Glomerular endothelial cell (primary cell): Measurements from ENCODE around the gene MMRN2. TPM values are rescaled to one million over a fixed set of nuclear protein-coding genes. Genes with fewer than 3 reads are reported as not detected.

Source experiments
- DNase-seq: peaks from one replicate; pipeline ENCODE4 v3.0.0-alpha.2; 2011; ENCODE audit warnings: low read depth, low spot score; ENCODE audit errors: extremely low read depth
- total RNA-seq: library from RNA; depleted of rRNA; stranded (reverse); fragments of >200 nt; gene quantifications from 2 replicates; pipeline ENCODE4 v1.2.3, GENCODE V29; 2015

Gene MMRN2
- total RNA-seq, 1 donor from 2014 or later, result 243 TPM

DNA sequence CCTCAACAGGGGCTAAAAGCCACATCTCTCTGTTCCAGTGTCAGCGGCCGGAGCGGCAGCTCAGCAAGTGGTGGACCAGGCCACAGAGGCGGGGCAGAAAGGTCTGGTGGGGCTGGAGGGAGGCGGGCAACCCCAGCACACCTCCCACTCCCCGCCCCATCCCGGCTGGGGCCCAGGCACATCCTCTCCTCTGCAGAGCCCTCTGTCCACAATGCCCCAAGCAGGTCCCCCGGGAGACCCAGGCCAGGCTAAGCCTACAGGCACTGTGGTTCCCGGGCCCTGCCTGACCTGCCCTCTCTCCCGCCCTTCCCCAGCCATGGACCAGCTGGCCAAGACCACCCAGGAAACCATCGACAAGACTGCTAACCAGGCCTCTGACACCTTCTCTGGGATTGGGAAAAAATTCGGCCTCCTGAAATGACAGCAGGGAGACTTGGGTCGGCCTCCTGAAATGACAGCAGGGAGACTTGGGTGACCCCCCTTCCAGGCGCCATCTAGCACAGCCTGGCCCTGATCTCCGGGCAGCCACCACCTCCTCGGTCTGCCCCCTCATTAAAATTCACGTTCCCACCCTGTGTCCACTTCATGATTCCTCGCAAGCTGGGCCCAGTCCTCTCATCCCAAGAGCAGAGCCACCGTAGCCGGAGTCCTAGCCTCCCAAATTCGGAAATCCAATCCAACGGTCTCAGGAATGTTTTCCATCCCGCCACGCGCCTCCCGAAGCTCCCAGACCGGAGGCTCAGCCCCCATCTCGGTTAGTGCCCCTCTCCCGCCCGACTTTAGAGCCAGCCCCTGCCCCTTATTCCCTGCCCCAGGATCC lies 13.0 kb upstream of the MMRN2 start:
- no peak for DNase-seq

DNA sequence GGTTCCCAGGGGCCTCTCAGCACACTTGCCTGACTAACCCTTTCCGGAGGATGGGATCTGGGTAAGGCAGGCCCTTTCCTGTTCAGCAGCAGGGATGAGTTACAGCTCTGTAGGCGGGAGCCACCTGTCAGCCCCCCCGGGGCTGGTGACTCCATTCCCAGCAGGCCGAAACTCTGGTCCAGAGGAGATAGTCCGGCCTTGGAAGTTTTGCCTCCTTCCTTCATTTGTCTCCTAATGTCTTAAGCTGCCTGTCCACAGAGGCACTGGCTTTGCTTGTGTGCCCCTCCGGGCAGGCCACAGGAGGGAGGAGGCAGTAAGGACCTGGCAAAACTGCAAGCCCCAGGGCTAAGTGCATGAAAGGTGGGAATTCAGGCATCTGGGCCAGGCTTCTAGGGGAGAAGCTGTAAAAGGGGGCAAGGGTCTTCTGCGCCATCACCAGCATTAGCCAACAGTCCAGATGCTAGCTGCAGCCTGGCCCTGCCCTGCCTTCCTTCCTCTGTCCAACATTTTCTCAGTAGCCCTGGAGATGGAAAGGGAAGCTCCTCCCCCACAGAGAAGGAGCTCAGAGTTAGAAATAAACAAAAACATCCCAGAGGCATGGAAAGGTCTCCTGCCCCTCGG lies 12.1 kb upstream of the MMRN2 start:
- no peak for DNase-seq

DNA sequence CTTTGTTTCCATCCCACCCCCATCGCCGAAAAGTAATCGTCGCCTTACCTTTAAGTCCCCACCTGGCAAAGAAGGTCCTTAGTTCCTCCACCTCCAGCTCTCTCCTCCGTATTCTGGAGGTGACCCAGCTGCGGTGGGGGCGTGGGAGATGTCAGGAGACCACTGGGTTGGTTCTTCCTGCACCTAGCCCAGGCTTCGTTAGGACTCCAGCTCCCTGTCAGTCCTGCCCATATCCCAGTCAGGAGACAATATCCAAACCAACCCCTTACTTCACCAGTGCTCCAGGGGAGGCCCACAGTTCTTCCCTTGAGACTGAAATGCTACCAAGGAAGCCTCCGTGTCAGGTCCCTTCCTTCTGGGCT lies 11.6 kb upstream of the MMRN2 start:
- DNase-seq, result no peak

DNA sequence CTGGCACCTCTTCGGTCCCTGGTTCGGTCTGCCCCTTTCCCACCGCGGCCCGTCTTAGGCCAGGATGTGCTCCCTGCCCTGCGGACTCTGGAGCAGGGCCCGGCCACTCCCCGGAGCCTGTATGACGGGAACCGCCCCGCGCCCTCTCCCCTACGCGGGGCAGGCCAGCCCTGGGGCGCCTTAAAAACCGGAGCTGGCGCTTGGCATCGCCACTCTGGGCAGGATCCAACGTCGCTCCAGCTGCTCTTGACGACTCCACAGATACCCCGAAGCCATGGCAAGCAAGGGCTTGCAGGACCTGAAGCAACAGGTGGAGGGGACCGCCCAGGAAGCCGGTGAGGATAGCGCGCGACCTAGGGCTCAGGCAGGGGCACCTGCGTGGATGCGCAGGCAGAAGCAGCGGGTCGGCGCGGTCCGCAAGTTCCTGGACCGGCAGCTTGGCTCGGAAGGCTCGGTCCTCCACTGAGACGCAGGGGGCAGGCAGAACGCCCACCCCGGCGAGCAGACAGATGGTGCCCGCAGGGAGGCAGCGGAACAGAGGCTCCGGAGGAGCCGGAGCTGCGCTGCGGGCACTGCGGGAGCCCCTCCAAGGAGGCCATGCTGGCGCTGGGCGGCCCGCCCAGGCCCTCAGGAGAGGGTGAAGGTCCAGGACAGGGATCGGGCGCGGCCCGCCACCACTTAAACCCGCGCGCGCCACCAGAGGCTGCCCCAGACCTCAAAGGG lies 11.0 kb upstream of the MMRN2 start, which contains the start of gene ADIRF:
Gene ADIRF, plus strand, starts transcription at position 212 of the 723 bp plus-strand sequence. Its CDS starts 63 bp downstream, at position 275.
- DNase-seq, result no peak

DNA sequence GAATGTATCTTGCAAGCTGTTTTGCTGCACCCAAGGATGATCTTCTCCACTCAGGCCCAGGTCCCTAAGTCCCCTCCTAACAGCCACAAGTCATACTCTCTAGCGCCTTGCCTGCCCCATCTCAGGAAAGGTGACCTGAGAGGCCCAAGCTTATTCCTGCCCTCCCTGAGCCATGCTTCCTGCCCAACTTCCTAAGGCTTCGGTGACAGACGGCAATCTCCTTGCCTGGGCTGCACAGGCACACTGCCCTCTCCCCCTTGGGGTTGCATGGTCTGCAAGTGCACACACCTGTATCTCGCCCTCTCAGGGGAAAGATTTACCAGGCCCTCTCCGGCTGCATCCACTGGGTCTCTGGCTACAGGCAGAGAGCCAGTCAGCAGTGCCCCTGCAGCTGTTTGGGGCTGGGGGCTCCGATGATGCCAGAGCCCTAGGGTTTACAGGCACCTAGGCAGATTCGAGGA lies 10.1 kb upstream of the MMRN2 start:
- DNase-seq, result no peak

DNA sequence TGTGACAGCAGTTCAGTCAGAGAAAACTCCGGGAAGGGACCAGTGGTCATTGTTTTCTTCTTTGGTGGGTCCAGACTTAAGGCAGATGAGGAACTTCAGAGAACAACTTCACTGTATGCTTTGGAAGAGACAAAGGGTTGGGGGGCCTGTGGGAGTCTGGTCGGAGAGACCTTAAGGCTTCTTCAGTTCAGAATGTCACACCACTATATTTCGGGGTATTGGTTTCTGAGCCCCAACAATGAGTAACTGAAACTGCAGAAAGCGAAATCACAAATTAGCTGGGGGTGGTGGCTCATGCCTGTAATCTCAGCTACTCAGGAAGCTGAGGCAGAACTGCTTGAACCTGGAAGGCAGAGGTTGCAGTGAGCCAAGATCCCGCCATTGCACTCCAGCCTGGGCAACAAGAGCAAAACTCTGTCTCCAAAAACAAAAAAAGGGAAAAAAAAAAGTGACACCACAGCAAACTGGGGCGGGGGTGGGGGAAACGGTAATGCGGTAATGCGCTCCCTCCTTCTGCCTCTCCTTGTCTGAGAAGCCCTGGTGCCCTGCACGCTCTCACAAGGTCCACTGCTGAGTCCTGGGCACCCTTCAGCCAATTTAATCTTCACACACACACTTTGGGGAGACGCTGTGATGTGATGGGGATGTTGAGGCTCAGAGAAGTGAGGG lies 8.7 kb upstream of the MMRN2 start:
- no peak for DNase-seq

DNA sequence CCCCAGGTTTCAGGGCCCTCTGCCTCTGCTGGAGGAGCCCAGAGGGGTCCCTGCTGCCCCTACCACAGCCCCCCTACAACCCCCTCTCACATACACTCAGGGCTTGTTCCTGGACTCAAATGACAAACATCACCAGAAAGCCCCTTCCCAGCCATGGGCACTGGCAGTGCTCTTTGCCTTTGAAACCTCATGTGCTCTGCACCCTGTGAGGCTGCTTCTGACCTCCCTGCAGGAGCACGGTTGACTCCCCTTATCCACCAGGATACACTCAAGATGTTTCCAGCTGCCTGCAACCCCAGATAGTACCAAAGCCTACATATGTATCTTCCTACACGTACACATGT lies 7.4 kb upstream of the MMRN2 start:
- no peak for DNase-seq

DNA sequence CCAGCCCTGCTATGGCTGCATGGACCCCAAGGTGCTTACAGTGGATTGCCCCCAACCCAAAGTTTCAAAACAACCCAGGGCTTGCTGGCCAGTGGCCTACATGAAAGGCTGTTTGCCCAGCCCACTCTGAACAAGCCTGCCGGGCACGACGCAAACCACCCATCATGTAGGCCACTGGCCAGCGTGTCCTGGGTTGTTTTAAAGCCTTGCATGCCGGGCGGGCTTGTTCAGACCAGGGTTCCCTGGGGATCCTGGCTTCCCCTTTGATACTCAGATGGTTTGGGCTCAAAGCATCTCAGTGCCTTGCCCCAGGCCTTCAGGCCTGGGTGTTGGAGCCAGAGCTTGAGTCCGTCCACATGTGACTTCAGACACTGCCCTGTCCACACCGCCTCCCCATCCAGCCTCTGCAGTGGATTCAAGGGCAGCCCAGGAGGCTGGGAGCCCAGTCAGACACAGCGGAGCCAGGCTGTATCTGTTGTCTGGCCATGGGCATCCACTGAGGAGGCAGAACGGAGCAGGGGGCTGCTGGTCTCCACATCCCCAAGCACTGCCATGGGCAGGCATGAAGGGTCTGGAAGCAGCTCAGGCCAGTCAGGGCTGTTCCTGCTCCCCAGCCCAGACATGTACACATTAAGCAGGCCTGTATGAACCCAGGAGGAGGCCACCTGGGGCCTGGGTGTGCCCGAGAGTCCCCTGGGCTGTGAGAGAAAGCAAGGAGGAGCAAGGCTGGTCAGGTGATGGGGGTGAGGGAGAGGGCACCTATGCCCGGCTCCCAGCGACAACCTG lies 6.8 kb upstream of the MMRN2 start:
- DNase-seq, result no peak

DNA sequence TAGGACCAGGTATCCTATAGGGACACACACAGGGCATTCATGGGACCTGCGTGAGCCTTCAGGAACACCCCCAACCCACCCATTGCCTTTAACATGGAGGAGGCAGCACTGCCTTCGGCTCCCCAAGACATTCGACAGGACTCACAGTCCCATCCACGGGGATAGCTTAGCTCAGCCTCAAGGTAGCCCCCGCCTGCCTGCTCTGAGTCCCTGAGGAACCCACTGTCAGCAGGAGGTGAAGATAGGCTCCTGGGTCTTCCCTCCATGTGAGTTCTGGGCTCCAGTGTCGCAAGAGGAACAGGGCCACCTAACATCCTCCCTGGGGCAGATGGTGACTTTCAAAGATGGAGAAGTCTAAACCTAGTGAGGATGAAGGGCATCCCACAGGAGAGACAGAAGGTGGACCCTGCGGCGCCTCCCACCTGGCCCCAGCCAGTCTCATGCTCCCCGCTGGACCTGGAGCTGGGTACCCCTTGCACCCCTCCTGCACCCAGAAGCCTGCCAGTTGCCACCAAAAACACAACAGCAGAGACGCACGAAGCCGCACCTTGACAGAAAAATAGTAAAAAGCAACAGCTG lies 6.0 kb upstream of the MMRN2 start:
- DNase-seq, result no peak

DNA sequence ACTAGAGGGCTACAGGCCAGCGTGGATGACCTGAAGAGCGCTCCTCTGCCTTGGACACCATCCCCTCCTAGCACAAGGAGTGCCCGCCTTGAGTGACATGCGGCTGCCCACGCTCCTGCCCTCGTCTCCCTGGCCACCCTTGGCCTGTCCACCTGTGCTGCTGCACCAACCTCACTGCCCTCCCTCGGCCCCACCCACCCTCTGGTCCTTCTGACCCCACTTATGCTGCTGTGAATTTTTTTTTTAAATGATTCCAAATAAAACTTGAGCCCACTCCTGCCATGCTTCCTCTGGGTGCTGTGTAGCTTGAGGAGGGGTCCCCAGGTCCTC lies 5.5 kb upstream of the MMRN2 start:
- DNase-seq, result no peak

DNA sequence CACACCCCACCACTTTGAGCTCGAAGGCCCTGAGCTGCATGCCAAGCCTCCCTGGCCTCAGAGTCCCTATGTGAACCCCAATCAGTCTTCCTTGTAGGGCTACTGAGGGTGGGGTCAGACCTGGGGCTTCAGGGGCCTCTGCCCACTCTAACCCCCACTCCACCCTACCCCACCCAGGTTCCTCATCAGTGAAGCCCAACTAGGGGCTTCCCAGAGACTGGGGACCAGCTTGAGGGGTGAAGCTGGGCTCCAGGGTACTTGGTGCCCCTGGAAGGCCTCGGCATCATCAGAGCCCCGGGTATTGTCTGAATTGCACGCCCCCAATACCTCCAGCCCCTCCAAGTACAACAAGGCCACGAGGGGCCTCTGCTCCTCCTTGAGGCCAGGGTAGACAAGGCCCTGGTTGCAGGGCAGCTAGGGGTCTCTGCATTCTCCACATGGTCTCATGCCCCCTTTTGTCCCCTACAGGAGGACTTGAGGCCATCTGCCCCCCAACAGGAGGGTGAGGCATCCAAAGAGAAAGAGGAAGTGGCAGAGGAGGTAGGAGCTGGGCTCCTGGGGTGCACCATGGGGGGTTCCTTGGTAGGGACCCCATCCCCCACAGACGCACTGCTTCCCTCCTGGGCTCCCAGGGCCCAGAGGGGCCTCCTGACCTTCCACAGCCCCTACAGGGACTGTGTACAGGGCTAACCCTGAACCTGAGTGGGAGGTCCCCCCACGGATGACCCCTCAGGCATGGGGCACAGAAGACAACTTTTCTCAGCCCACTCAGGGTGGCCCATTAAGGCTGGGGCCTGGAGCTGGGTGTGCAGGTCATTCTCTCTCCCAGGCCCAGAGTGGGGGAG lies 4.9 kb upstream of the MMRN2 start:
- DNase-seq, result no peak

DNA sequence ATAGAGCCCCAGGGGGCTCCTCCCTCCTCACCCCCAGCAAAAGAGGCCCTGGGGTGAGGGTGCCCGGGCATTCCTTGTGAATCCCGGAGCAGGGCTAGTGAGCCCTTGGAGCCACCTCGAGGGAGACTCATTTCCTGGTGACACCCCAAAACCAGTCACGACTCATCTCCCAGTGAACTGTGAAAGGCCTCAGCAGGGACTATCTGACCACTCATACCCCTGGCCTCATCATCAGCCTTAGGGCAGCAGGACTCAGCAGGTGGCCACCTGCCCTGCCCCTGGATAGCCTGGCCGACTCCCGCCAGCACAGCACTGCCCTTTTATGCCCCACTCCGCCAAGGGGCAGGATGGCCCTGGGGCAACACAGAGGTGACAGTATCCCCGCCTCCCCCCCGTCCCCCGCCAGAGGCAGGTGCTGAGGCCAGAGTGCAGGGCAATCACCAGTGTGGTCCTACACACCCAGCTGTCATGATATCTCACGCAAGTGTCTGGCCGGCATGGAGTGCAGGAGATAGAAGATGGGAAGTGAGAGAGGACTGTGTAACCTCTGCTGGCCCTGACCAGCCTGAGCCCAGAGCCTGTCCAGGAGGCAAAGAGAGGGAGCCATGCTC lies 4.2 kb upstream of the MMRN2 start:
- no peak for DNase-seq

DNA sequence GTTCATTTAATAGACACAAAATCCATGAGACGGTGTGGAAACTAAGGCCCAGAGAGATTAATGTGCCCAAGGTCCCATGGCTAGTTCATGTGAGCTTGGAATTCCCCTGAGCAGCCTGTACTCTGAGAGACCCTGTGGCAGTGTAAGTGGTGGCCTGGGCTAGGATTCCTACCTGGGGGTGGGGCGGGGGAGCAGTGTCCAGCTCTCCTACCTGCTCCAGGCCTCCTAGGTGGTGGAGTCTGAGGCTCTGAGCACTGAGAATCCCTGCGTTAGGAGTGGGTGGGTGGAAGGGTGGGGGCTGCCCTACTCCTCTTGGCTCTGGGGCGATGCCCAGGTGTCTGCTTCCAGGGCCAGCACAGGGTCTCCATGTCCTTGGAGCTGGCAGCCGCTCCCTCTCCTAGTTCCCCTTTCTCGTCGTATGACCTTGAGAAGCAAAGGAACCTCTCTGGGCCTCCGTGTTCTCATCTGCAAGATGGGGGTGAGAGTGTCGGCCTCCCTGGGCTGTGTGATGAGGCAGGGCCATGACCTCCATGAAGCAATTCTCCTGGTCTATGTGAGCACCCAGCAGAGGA lies 3.5 kb upstream of the MMRN2 start:
- no peak for DNase-seq

DNA sequence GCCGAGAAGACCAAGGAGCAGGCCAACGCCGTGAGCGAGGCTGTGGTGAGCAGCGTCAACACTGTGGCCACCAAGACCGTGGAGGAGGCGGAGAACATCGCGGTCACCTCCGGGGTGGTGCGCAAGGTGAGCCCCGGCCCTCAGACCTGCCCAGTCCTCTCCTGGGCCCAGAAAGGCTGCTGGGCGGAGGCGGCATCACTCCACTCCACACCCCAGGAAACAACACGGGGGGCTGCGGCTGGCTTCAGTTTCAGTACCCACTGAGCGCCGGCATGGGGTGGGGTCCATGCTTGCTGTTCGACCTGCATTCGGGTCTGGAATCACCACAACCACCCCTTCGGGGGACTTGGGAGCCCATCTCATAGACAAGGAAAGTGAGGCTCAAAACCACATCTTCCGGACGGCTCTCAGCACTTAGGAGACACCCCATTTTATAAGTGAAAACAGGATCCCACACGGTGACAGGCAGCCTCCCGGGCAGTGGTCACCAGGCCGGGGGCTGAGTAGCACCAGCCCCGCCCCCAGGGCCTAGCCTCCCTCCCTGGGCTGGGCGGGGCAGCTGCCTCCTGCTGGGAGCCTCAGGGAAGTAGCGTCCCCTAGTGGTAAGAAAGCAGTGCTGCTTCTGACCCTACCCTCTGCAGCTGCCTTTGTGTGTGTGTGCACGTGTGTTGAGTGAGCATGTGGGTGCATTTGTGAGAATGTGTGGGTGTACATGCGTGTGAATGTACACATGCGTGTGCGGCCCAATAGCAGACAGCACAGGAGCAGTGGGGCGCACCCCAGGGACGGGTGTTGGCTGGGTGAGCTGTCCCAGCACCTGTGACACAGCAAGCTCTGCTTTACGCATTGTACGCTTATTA lies 2.8 kb upstream of the MMRN2 start:
- DNase-seq, result no peak

DNA sequence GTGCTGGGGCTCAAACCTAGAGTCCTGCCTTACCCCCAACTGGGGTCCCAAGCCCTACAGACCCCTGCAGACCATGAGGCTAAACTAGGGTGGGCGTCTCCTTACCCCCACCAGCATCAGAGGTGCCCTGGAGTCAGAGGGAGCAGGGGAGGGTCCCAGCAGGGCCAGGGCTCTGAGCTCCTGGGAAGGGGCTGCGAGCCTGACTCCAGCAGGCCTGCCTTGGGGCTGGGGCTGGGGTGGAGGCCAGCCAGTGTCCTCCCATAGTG lies 2.3 kb upstream of the MMRN2 start:
- no peak for DNase-seq

DNA sequence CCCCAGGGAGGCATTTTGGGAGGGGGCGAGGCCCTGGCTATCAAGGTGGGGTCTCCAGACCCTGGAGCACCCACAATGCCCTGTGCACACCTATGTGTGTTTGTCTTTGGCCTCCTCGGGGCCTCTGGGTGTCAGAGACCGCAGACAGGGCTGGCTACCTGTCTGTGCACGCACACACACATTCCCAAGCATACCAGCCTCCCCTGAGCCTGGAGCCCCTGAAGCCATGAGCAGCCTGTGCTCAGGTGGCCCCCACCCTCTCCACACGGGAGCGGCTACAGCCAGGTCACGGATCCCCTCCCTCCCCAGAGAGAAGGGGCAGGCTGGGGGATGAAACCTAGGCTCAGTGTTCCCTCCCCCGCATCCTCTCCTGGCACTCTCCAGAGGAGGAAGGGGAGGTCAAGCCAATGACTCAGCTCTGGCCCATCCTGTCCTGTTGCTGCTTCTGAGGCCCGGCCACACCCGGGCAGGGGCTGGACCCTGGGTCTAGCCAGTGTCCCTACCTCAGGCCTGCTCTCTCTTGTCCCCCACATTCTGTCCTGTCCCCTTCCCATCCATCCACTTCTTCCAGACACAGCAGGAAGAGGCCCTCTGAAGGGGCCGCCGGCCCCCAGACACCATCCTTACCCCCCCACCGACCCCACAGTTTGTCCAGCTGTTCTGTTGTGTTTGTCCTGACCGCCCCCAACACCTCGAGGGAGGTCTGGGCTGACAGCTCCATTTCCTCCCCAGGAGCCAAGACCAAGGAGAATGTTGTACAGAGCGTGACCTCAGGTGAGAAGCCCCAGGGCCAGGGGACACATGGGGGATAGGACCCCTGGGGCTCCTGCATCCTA lies 1.7 kb upstream of the MMRN2 start:
- no peak for DNase-seq
